PC-3 (cell line): ENCODE results near the gene SNAP47. TPM values are rescaled to one million over a fixed set of nuclear protein-coding genes. Genes with fewer than 3 reads are reported as not detected.

Source experiments
- ATAC-seq: fragments of 200-7000 bp; cut with Tn5 transposase; 2 replicates; pipeline ENCODE4 v1.9.1; 2020; ENCODE audit warnings: mild to moderate bottlenecking, moderate library complexity
- BruUV-seq: library from RNA; stranded (reverse); fragments of 400-500 nt; replicated peaks from 2 replicates; lab custom pipeline; 2021; lab: Mats Ljungman, UMichigan
- CTCF ChIA-PET: fragments of 300-600 bp; sonication (Branson Sonifier 250); formaldehyde crosslinking; loops from one replicate; lab custom pipeline; 2022; ENCODE audit warnings: antibody characterized with exemption; lab: Charles Lee
- POLR2A ChIA-PET: fragments of 300-600 bp; sonication (Branson Sonifier 250); formaldehyde crosslinking; loops from one replicate; lab custom pipeline; 2022; ENCODE audit warnings: antibody characterized with exemption; ENCODE audit not compliant: unreplicated experiment; lab: Charles Lee
- DNase-seq: peaks from one replicate; pipeline ENCODE4 v3.0.0-alpha.2; 2015
- H2AFZ ChIP-seq: fragments of 300-600 bp; sonication (generic); 2 replicates; pipeline ENCODE4 v1.6.0; 2016; ENCODE audit warnings: antibody characterized with exemption, low read length
- H3F3A ChIP-seq: fragments of 300-600 bp; sonication (generic); one replicate; pipeline ENCODE4 v1.6.0; 2017; ENCODE audit warnings: antibody characterized with exemption, low read length, control low read depth, mild to moderate bottlenecking; ENCODE audit not compliant: unreplicated experiment
- H3K27ac ChIP-seq: fragments of 300-600 bp; sonication (generic); 2 replicates; pipeline ENCODE4 v1.5.1; 2016; ENCODE audit warnings: mild to moderate bottlenecking, low read length
- H3K27me3 ChIP-seq: fragments of 300-600 bp; sonication (generic); 2 replicates; pipeline ENCODE4 v1.6.1; 2016; ENCODE audit warnings: low read length, mixed read lengths
- H3K36me3 ChIP-seq: fragments of 300-600 bp; sonication (generic); 2 replicates; pipeline ENCODE4 v1.6.1; 2016; ENCODE audit warnings: low read depth, mixed run types, low read length, mixed read lengths
- H3K4me1 ChIP-seq: fragments of 300-600 bp; sonication (generic); 2 replicates; pipeline ENCODE4 v1.5.1; 2016; ENCODE audit warnings: low read length; ENCODE audit not compliant: insufficient read depth
- H3K4me2 ChIP-seq: fragments of 300-600 bp; sonication (generic); 2 replicates; pipeline ENCODE4 v1.6.0; 2016; ENCODE audit warnings: low read length
- H3K4me3 ChIP-seq: fragments of 300-600 bp; sonication (generic); 2 replicates; pipeline ENCODE4 v1.5.1; 2016; ENCODE audit warnings: mild to moderate bottlenecking, low read length, mixed read lengths
- H3K79me2 ChIP-seq: fragments of 300-600 bp; sonication (generic); 2 replicates; pipeline ENCODE4 v1.6.1; 2017; ENCODE audit warnings: low read length, mixed read lengths
- H3K9ac ChIP-seq: fragments of 300-600 bp; sonication (generic); 2 replicates; pipeline ENCODE4 v1.6.0; 2016; ENCODE audit warnings: mild to moderate bottlenecking, low read length
- H3K9me2 ChIP-seq: fragments of 300-600 bp; sonication (generic); replicated peaks from 2 replicates; pipeline ENCODE4 v1.6.1; 2016; ENCODE audit warnings: mixed run types, low read length, mixed read lengths
- H3K9me3 ChIP-seq: fragments of 300-600 bp; sonication (generic); 2 replicates; pipeline ENCODE4 v1.6.1; 2016; ENCODE audit warnings: low read length, mixed read lengths
- H4K20me1 ChIP-seq: fragments of 300-600 bp; sonication (generic); 2 replicates; pipeline ENCODE4 v1.6.1; 2016; ENCODE audit warnings: low read length, mixed read lengths
- EZH2 ChIP-seq: fragments of 300-600 bp; sonication (generic); IDR thresholded peaks from one replicate; pipeline ENCODE4 v1.6.1; 2017; ENCODE audit warnings: antibody characterized with exemption, mild to moderate bottlenecking, low read length; ENCODE audit not compliant: unreplicated experiment
- EZH2phosphoT487 ChIP-seq: fragments of 300-600 bp; sonication (generic); IDR thresholded peaks from 2 replicates; pipeline ENCODE4 v1.6.1; 2018; ENCODE audit warnings: mild to moderate bottlenecking, antibody characterized with exemption, low read length, borderline replicate concordance
- intact Hi-C: fragments of 100-400 bp; cut with micrococcal nuclease; formaldehyde crosslinking; loops from 2 replicates; pipeline ENCODE4 v1.9.0; 2023
- total RNA-seq: library from RNA; depleted of rRNA; stranded (reverse); fragments of >200 nt; gene quantifications from 2 replicates; pipeline ENCODE4 v1.2.3, GENCODE V29; 2014
- TF ChIP-seq, protein P1 (sequence below): fragments of 300-600 bp; sonication (generic); conservative IDR thresholded peaks from 2 replicates; pipeline ENCODE4 v1.5.1; 2017; ENCODE audit warnings: antibody characterized with exemption, low read depth, mild to moderate bottlenecking, low read length

Gene SNAP47
- total RNA-seq, 1 experiment from 2014 or later = 123 TPM

DNA sequence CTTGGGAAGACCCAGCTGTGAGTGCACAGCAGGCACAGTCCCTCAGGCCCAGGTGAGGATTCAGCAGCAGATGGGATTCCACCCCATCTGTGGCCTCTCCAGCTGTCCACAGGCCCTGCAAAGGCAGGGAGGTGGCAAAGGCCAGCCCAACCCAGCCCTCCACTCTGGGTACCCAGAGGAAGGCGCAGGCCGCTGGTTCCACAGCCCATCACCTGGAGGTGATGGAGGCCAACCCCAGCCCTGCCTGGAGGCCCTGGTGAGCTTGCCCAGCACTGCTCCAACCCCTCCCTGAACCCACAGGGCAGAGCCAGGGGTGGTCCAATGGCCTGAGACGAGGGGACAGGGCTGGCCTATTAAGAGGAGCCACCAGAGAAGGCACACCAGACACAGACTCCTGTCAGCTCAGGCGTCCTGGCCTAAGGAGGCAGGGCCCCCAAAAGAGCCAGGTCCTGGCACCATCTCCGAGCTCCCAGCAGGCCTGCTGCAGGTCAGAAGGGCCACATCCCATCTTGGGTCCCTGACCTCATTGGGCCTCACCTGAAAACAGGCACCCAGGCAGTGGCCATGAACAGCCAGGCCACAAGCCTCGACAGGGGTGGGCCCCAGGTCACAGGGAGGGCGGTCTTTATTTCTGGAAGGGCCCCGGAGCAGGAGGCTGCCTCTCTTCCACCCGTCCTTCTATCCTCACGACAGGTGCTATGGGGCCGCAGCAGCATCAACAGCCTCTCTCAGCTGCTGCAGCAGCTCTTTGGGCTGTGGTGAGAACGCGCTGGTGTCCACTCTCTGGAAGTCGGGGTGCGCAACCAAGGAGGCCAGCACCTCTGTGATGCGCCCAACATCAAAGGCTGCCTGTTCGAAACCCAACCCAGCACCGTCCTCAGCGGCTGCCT lies 3.3 kb upstream of the SNAP47 start:
- no peak for ATAC-seq
- H3K27ac ChIP-seq = no peak overlapping the region
- no peaks in the 10 kb centered on the region for H3K9me3 ChIP-seq
- no peak overlapping the region for H3K9ac ChIP-seq
- 0 out of 2 replicates have a peak, but pooled peaks cover 1% of the 10 kb centered on the region for H4K20me1 ChIP-seq
- H3K27me3 ChIP-seq = no peaks in the 10 kb centered on the region
- H3K4me2 ChIP-seq = no peak overlapping the region
- peaks cover 38% of the 10 kb centered on the region for H3K4me1 ChIP-seq
- ChIA-PET POLR2A (no interaction called here), CTCF (no interaction called here)
- no TSS peak for BruUV-seq
- no peak overlapping the region for H2AFZ ChIP-seq
- peaks cover 48% of the 10 kb centered on the region for H3K79me2 ChIP-seq
- DNase-seq = no peak
- intact Hi-C loops = no loop called here
- no peaks in the 10 kb centered on the region for H3F3A ChIP-seq
- no peaks in the 10 kb centered on the region for H3K9me2 ChIP-seq
- H3K4me3 ChIP-seq = no peak overlapping the region
- peaks cover 22% of the 10 kb centered on the region for H3K36me3 ChIP-seq
- TF ChIP-seq EZH2 (no peak), EZH2phosphoT487 (no peak)
- TF ChIP-seq, protein P1, sequence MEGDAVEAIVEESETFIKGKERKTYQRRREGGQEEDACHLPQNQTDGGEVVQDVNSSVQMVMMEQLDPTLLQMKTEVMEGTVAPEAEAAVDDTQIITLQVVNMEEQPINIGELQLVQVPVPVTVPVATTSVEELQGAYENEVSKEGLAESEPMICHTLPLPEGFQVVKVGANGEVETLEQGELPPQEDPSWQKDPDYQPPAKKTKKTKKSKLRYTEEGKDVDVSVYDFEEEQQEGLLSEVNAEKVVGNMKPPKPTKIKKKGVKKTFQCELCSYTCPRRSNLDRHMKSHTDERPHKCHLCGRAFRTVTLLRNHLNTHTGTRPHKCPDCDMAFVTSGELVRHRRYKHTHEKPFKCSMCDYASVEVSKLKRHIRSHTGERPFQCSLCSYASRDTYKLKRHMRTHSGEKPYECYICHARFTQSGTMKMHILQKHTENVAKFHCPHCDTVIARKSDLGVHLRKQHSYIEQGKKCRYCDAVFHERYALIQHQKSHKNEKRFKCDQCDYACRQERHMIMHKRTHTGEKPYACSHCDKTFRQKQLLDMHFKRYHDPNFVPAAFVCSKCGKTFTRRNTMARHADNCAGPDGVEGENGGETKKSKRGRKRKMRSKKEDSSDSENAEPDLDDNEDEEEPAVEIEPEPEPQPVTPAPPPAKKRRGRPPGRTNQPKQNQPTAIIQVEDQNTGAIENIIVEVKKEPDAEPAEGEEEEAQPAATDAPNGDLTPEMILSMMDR = no peak

DNA sequence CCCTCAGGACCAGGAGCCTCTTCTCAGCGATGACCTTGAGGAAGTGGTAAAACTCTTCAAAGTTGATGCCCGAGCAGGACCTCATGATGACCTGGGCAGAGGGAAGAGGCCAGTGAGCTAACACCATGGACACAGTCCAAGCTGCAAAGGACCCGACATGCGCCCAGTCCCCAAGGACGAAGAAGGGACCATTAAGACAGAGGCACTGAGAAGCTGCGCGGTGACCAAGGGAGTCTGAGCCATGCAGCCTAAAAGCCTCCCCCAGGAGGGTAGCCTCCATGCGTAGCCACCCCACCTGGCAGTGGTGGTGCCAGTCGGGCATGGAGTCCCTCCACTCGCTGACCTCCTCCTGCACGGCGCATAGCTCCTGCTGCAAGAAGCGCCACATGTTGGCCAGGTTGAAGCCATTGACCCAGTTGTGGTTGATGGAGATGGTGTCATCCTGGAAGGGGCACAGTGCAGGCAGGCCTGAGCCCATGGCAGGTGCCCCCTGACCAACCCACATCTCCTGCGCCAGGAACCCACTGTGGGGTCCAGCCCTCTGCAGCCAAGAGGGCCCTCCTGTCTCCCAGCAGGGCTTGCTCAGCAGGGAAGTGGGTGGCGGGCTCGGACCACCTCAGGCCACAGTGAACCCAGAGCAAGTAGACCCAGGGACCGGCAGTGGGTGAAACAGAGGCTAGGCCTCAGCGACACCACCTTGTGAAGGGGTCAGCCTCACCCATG lies 2.5 kb upstream of the SNAP47 start:
- no peak for DNase-seq
- no peak for ATAC-seq
- H3K27me3 ChIP-seq = no peaks in the 10 kb centered on the region
- H3K4me1 ChIP-seq = peaks cover 35% of the 10 kb centered on the region
- no peak overlapping the region for H3K4me3 ChIP-seq
- ChIA-PET POLR2A (no interaction called here), CTCF (no interaction called here)
- H3K9me2 ChIP-seq = no peaks in the 10 kb centered on the region
- no TSS peak for BruUV-seq
- H3K36me3 ChIP-seq = peaks cover 22% of the 10 kb centered on the region
- H3K27ac ChIP-seq = no peak overlapping the region
- no peaks in the 10 kb centered on the region for H3F3A ChIP-seq
- H2AFZ ChIP-seq = no peak overlapping the region
- peaks cover 56% of the 10 kb centered on the region for H3K79me2 ChIP-seq
- TF ChIP-seq, protein P1 = no peak
- peak overlapping the region; percentile 86; the same call in 1 of the 2 replicates for H3K4me2 ChIP-seq
- intact Hi-C loops = no loop called here
- no peak overlapping the region for H3K9ac ChIP-seq
- H4K20me1 ChIP-seq = 0 out of 2 replicates have a peak, but pooled peaks cover 5% of the 10 kb centered on the region
- H3K9me3 ChIP-seq = no peaks in the 10 kb centered on the region
